HCT116 (cell line): Measurements from ENCODE around the gene KIF25. TPM values are rescaled to one million over a fixed set of nuclear protein-coding genes. Genes with fewer than 3 reads are reported as not detected.

Source experiments
- ATAC-seq: fragments of 200-7000 bp; cut with Tn5 transposase; 2 replicates; pipeline ENCODE4 v1.9.1; 2020; ENCODE audit warnings: mild to moderate bottlenecking, moderate library complexity
- BruUV-seq: library from RNA; stranded (reverse); fragments of 400-500 nt; replicated peaks from 2 replicates; lab custom pipeline; 2021; lab: Mats Ljungman, UMichigan
- CTCF ChIA-PET: fragments of 300-600 bp; sonication (Branson Sonifier 250); formaldehyde crosslinking; loops from one replicate; lab custom pipeline; 2021; ENCODE audit warnings: antibody characterized with exemption; lab: Charles Lee
- POLR2A ChIA-PET: fragments of 300-600, 350-600 bp; sonication (Branson Sonifier 250); formaldehyde crosslinking; loops from one replicate; lab custom pipeline; 2021; ENCODE audit warnings: antibody characterized with exemption; lab: Charles Lee
- RAD21 ChIA-PET, 2 experiments: fragments of 300-600 bp; sonication (Branson Sonifier 250); formaldehyde crosslinking; loops; one replicate each; lab custom pipeline; 2023; ENCODE audit warnings: low total read pairs in 2 of 2; ENCODE audit not compliant: uncharacterized antibody in 2 of 2, unreplicated experiment in 2 of 2, low non-redundant PET in 1 of 2; lab: Charles Lee
- DNase-seq: peaks from one replicate; pipeline ENCODE4 v3.0.0-alpha.2; 2010; ENCODE audit warnings: low read depth, low spot score
- H2AFZ ChIP-seq: fragments of 200-600 bp; shearing (Covaris generic), sonication (generic); 2 replicates; pipeline ENCODE4 v1.6.1; 2017; ENCODE audit warnings: low read depth, mixed run types, mixed read lengths, antibody characterized with exemption, low read length; ENCODE audit not compliant: poor library complexity, severe bottlenecking
- H3K27ac ChIP-seq: 2 replicates; pipeline ENCODE4 v1.5.1; 2012; ENCODE audit warnings: low read depth, low read length
- H3K27me3 ChIP-seq: fragments of 200-600 bp; sonication (generic); 2 replicates; pipeline ENCODE4 v1.6.1; 2016; ENCODE audit warnings: mixed run types, low read length, mixed read lengths; ENCODE audit not compliant: insufficient read depth
- H3K36me3 ChIP-seq, 2 experiments: fragments of 200-500 bp in 1 of 2; fragments of 200-600 bp in 1 of 2; sonication (Bioruptor generic) in 1 of 2; sonication (generic) in 1 of 2; 2 replicates each; pipeline versions ENCODE4 v1.5.1 to v1.6.1; 2014 to 2016; ENCODE audit warnings: low read length in 2 of 2, inconsistent platforms in 1 of 2, mixed read lengths in 1 of 2, mixed run types in 1 of 2; ENCODE audit not compliant: insufficient read depth in 2 of 2, control insufficient read depth in 1 of 2
- H3K4me1 ChIP-seq, 2 experiments: fragments of 200-600 bp in 1 of 2; sonication (generic) in 1 of 2; 2 replicates each; pipeline versions ENCODE4 v1.5.1 to v1.6.1; 2012 to 2017; ENCODE audit warnings: low read length in 2 of 2, inconsistent platforms in 1 of 2, mild to moderate bottlenecking in 1 of 2, mixed read lengths in 1 of 2, mixed run types in 1 of 2, moderate library complexity in 1 of 2; ENCODE audit not compliant: insufficient read depth in 2 of 2, control insufficient read depth in 1 of 2
- H3K4me2 ChIP-seq: fragments of 200-600 bp; sonication (generic); 2 replicates; pipeline ENCODE4 v1.6.1; 2017; ENCODE audit warnings: mixed run types, low read length, mixed read lengths
- H3K4me3 ChIP-seq, 2 experiments: fragments of 200-600 bp in 1 of 2; sonication (generic) in 1 of 2; replicated peaks in 1 of 2; 2 replicates each; pipeline ENCODE4 v1.5.1; 2011 to 2016; ENCODE audit warnings: low read length in 2 of 2, control low read depth in 1 of 2, low read depth in 1 of 2, mild to moderate bottlenecking in 1 of 2, mixed read lengths in 1 of 2, mixed run types in 1 of 2
- H3K79me2 ChIP-seq: fragments of 200-600 bp; sonication (generic); 2 replicates; pipeline ENCODE4 v1.6.1; 2017; ENCODE audit warnings: mild to moderate bottlenecking, mixed run types, low read length, moderate library complexity, mixed read lengths; ENCODE audit not compliant: insufficient read depth
- H3K9ac ChIP-seq: fragments of 200-600 bp; sonication (generic); 2 replicates; pipeline ENCODE4 v1.6.1; 2016; ENCODE audit warnings: low read length, mixed read lengths
- H3K9me2 ChIP-seq: fragments of 200-600 bp; sonication (generic), shearing (Covaris generic); 2 replicates; pipeline ENCODE4 v1.6.1; 2017; ENCODE audit warnings: mixed run types, mild to moderate bottlenecking, moderate library complexity; ENCODE audit not compliant: insufficient read depth
- H3K9me3 ChIP-seq, 2 experiments: fragments of 200-500 bp in 1 of 2; fragments of 200-600 bp in 1 of 2; sonication (Bioruptor generic) in 1 of 2; sonication (generic) in 1 of 2; 2 replicates each; pipeline ENCODE4 v1.6.1; 2014 to 2017; ENCODE audit warnings: low read length in 2 of 2, mixed read lengths in 2 of 2, inconsistent platforms in 1 of 2, low read depth in 1 of 2, mild to moderate bottlenecking in 1 of 2, mixed run types in 1 of 2, moderate library complexity in 1 of 2; ENCODE audit not compliant: control insufficient read depth in 1 of 2, insufficient read depth in 1 of 2
- H4K20me1 ChIP-seq: fragments of 200-600 bp; sonication (generic), shearing (Covaris generic); 2 replicates; pipeline ENCODE4 v1.6.1; 2017; ENCODE audit warnings: mixed run types, mild to moderate bottlenecking, moderate library complexity; ENCODE audit not compliant: insufficient read depth
- EGR1 ChIP-seq: IDR thresholded peaks from 2 replicates; pipeline ENCODE4 v1.6.1; 2012; ENCODE audit warnings: low read depth
- ELF1 ChIP-seq: IDR thresholded peaks from 2 replicates; pipeline ENCODE4 v1.6.1; 2012; ENCODE audit warnings: low read depth, borderline replicate concordance
- EZH2phosphoT487 ChIP-seq: fragments of 200-600 bp; IDR thresholded peaks from 2 replicates; pipeline ENCODE4 v1.6.1; 2018; ENCODE audit warnings: antibody characterized with exemption, borderline replicate concordance
- FOSL1 ChIP-seq: IDR thresholded peaks from 2 replicates; pipeline ENCODE4 v1.6.1; 2012; ENCODE audit warnings: low read depth
- POLR2A ChIP-seq: IDR thresholded peaks from 2 replicates; pipeline ENCODE4 v1.7.0; 2011; ENCODE audit warnings: borderline replicate concordance; ENCODE audit not compliant: insufficient read depth, insufficient read length; ENCODE audit errors: extremely low read depth
- POLR2AphosphoS5 ChIP-seq: IDR thresholded peaks from 2 replicates; pipeline ENCODE4 v1.6.1; 2011; ENCODE audit warnings: mild to moderate bottlenecking, low read depth, low read length, moderate library complexity
- SIN3A ChIP-seq: IDR thresholded peaks from 2 replicates; pipeline ENCODE4 v1.6.1; 2012; ENCODE audit warnings: low read depth
- SP1 ChIP-seq: IDR thresholded peaks from 2 replicates; pipeline ENCODE4 v1.6.1; 2012; ENCODE audit warnings: low read depth
- SRF ChIP-seq: IDR thresholded peaks from 2 replicates; pipeline ENCODE4 v1.6.1; 2012; ENCODE audit warnings: low read depth
- TCF7L2 ChIP-seq: IDR thresholded peaks from 2 replicates; pipeline ENCODE4 v1.7.0; 2011; ENCODE audit warnings: borderline replicate concordance, inconsistent platforms; ENCODE audit not compliant: insufficient read depth, insufficient read length; ENCODE audit errors: extremely low read depth
- ZFX ChIP-seq: fragments of 450-650 bp; IDR thresholded peaks from 2 replicates; pipeline ENCODE4 v1.6.1; 2017
- ZNF274 ChIP-seq: fragments of 200-500 bp; sonication (Bioruptor generic); IDR thresholded peaks from 2 replicates; pipeline ENCODE4 v1.6.1; 2014; ENCODE audit warnings: mild to moderate bottlenecking, low read depth, low read length, inconsistent platforms
- intact Hi-C: fragments of 100-400 bp; cut with micrococcal nuclease; formaldehyde crosslinking; loops from 2 replicates; pipeline ENCODE4 v1.10.0; 2022
- total RNA-seq: library from RNA; stranded (reverse); gene quantifications from one replicate; pipeline ENCODE4 v1.2.1, GENCODE V29; 2021; ENCODE audit not compliant: unreplicated experiment
- TF ChIP-seq, protein P1 (sequence below): IDR thresholded peaks from 2 replicates; pipeline ENCODE4 v1.6.1; 2012
- TF ChIP-seq, protein P2 (sequence below): IDR thresholded peaks from 2 replicates; pipeline ENCODE4 v1.6.1; 2012; ENCODE audit warnings: low read depth
- TF ChIP-seq, protein P3 (sequence below): IDR thresholded peaks from 2 replicates; pipeline ENCODE4 v1.6.1; 2012

KIF25 gene
- total RNA-seq, 1 experiment from 2014 or later, result not detected

DNA sequence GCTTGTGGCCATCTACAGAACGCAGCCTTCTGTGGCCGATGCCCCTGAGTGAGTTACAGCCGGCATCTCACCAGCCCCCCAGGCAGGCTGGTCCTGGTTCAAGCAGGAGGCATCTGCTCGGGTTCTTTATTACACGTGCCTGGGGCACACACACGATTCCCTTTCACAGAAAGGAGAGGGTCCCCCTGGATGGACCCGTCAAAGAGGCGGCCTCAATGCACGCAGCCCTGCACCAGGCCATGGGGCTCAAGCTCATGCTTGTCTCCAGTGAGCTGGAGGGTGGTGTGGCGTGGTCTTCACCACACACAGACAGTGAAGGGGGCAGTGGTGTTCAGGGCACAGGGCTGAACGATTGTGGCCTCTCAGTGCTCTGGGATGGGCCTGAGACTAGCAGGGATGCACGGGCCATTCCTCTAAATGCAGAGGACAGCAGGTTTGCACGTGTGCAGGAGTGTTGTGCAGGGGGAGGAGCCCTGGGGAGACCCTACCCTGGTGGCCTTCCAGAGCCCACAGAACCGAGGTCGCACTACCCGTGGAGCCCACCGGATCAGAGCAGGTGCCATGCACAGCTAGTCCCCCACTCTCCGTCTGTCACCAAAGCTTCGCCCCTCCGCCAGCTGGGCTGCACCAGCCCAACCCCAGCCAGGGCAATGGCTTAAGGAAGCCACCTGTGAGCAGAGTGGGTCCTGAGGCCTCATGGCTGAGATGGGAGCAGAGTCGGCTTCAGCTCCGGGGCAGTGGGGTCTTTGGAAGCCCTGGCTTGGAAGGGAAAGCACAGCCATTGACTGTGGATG lies 58.4 kb downstream of the KIF25 start:
- RAD21 ChIA-PET, result no interaction called here
- Histone ChIP-seq H3K9me3 (no peaks in the 10 kb centered on the region), H4K20me1 (no peaks in the 10 kb centered on the region), H2AFZ (no peak overlapping the region), H3K27me3 (no peaks in the 10 kb centered on the region), H3K9me2 (no peaks in the 10 kb centered on the region), H3K4me2 (no peak overlapping the region), H3K79me2 (no peaks in the 10 kb centered on the region), H3K9ac (no peak overlapping the region), H3K4me1 (peaks cover 0 to 4% of the 10 kb centered on the region in 2 experiments; a peak in 1 of 4 replicates), H3K4me3 (no peak overlapping the region), H3K36me3 (no peaks in the 10 kb centered on the region), H3K27ac (no peak overlapping the region)
- intact Hi-C loops, result no loop called here
- ATAC-seq (no peak), DNase-seq (no peak)
- TF ChIP-seq TCF7L2, result no peak
- CTCF ChIA-PET, result no interaction called here
- BruUV-seq, result no TSS peak
- POLR2A ChIA-PET, result no interaction called here

DNA sequence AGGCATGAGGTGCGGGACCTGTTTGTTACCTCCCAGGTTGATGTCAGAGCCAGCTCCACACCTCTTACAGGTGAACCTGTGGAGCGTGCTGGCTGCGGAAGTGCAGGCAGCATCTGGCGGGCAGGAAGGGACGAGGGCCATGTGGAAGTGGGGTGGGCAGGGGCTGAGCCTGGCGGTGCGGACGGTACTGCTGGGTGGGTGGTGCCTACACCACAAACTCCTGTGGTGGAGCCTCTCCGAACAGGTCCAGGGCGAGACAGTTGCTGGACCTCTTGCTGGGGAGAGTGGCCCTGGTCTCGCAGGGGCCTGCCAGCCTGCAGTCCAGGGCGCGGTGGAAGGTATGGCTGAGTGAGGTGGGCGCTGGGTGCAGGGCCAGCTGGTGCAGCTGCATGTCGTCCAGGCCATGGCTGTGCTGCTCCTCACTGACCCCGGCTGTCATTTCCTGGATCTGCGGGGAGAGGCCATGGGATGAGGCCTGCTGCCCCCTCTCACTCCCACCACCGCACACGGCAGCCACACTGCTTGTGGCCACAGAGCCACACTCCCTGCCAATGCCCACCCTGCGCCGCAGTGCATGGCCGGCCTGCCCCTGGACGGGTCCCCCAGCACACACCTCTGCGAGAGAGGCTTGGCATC lies 59.5 kb downstream of the KIF25 start:
- RAD21 ChIA-PET, result no interaction called here
- no peak overlapping the region for H3K4me3 ChIP-seq
- CTCF ChIA-PET, result no interaction called here
- H3K9me3 ChIP-seq, result no peaks in the 10 kb centered on the region
- no peak overlapping the region for H3K9ac ChIP-seq
- no peak overlapping the region for H3K4me2 ChIP-seq
- no peak overlapping the region for H3K27ac ChIP-seq
- H2AFZ ChIP-seq, result no peak overlapping the region
- no TSS peak for BruUV-seq
- H4K20me1 ChIP-seq, result no peaks in the 10 kb centered on the region
- no peak for ATAC-seq
- no peaks in the 10 kb centered on the region for H3K36me3 ChIP-seq
- peaks cover 0 to 4% of the 10 kb centered on the region in 2 experiments; a peak in 1 of 4 replicates for H3K4me1 ChIP-seq
- no peak for DNase-seq
- intact Hi-C loops, result no loop called here
- TF ChIP-seq, protein P1, sequence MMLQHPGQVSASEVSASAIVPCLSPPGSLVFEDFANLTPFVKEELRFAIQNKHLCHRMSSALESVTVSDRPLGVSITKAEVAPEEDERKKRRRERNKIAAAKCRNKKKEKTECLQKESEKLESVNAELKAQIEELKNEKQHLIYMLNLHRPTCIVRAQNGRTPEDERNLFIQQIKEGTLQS, result no peak
- TF ChIP-seq ZNF274 (no peak), EZH2phosphoT487 (no peak), POLR2A (no peak), TCF7L2 (no peak), ZFX (no peak), ELF1 (no peak), EGR1 (no peak), FOSL1 (no peak), POLR2AphosphoS5 (no peak), SIN3A (no peak), SP1 (no peak), SRF (no peak)
- TF ChIP-seq, protein P2, sequence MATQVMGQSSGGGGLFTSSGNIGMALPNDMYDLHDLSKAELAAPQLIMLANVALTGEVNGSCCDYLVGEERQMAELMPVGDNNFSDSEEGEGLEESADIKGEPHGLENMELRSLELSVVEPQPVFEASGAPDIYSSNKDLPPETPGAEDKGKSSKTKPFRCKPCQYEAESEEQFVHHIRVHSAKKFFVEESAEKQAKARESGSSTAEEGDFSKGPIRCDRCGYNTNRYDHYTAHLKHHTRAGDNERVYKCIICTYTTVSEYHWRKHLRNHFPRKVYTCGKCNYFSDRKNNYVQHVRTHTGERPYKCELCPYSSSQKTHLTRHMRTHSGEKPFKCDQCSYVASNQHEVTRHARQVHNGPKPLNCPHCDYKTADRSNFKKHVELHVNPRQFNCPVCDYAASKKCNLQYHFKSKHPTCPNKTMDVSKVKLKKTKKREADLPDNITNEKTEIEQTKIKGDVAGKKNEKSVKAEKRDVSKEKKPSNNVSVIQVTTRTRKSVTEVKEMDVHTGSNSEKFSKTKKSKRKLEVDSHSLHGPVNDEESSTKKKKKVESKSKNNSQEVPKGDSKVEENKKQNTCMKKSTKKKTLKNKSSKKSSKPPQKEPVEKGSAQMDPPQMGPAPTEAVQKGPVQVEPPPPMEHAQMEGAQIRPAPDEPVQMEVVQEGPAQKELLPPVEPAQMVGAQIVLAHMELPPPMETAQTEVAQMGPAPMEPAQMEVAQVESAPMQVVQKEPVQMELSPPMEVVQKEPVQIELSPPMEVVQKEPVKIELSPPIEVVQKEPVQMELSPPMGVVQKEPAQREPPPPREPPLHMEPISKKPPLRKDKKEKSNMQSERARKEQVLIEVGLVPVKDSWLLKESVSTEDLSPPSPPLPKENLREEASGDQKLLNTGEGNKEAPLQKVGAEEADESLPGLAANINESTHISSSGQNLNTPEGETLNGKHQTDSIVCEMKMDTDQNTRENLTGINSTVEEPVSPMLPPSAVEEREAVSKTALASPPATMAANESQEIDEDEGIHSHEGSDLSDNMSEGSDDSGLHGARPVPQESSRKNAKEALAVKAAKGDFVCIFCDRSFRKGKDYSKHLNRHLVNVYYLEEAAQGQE, result no peak
- TF ChIP-seq, protein P3, sequence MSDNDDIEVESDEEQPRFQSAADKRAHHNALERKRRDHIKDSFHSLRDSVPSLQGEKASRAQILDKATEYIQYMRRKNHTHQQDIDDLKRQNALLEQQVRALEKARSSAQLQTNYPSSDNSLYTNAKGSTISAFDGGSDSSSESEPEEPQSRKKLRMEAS, result no peak
- no peaks in the 10 kb centered on the region for H3K27me3 ChIP-seq
- POLR2A ChIA-PET, result no interaction called here
- H3K79me2 ChIP-seq, result no peaks in the 10 kb centered on the region
- H3K9me2 ChIP-seq, result no peaks in the 10 kb centered on the region
